ENCODE data around the gene RAB11FIP4. TPM values are rescaled to one million over a fixed set of nuclear protein-coding genes. Genes with fewer than 3 reads are reported as not detected.

The RAB11FIP4 gene
- total and polyA plus RNA-seq, 2 of the 13 experiments (the other 11 are each of a cell fraction or from before 2014, with no cell fraction given), result 28.0 to 89.3 TPM

DNA sequence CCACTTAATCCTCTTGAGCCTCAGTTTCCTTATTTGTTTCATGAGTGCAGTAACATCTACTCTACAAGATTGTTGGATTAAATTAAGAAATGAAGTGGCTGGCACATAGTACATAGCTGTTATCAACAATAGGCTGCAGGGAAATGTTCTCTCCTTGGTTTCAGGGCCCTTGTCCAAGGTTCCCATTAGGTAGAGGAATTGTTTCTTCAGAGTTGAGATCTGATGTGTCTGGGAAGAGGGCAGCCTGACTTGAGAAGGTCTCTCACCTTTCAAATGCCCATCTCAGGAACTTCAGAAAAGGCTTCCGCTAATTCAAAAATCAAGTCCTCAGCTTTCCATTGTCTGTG lies 87.6 kb downstream of the RAB11FIP4 start:
- H2AFZ ChIP-seq (ENCODE audit: low read length), result no peak overlapping the region
- BruUV-seq (replicated peaks), result no TSS peak
- ChIA-PET CTCF (ENCODE audit: low intra/inter-chr PET ratio, low total read pairs) (no interaction called here), POLR2A (interaction anchor here (0.6 to 6.9 kb wide), 3 partner anchors 8 to 99 kb away, joined by 3 to 161 read pairs (median 3); no protein-coding TSS in a partner anchor)
- H4K20me1 ChIP-seq (ENCODE audit: insufficient read depth, low read length), result no peaks in the 10 kb centered on the region
- no peaks in the 10 kb centered on the region; a peak in 1 of 5 replicates for H3K27me3 ChIP-seq (ENCODE audit: control insufficient read depth in 1 of 2, insufficient read depth in 2 of 2, low read length in 2 of 2)
- ATAC-seq, result no peak
- no peak overlapping the region for H3K4me3 ChIP-seq (replicated peaks in 1 of 3; ENCODE audit: insufficient read depth in 1 of 3, low read depth in 2 of 3, low read length in 3 of 3)
- FAIRE-seq, result no peak
- DNase-seq (ENCODE audit: low spot score), result no peak
- H3K4me2 ChIP-seq (ENCODE audit: low read depth, low read length), result no peak overlapping the region
- H3K27ac ChIP-seq (ENCODE audit: extremely low read length, insufficient read depth, low read length), result no peak overlapping the region
- no peaks in the 10 kb centered on the region for H3K79me2 ChIP-seq (ENCODE audit: insufficient read depth, low read length)
- 100% methylated on average over 1 of the region's 1 CpG for WGBS (ENCODE audit: low lambda C conversion rate)
- H3K36me3 ChIP-seq (replicated peaks in 1 of 2; ENCODE audit: control insufficient read depth in 1 of 2, insufficient read depth in 2 of 2, low read length in 2 of 2), result no peaks in the 10 kb centered on the region
- H3K9me3 ChIP-seq (ENCODE audit: low read length), result no peaks in the 10 kb centered on the region
- no peak overlapping the region for H3K9ac ChIP-seq (ENCODE audit: insufficient read depth, low read depth, low read length)
- TF ChIP-seq RBAK (CRISPR knock-in tag; IDR thresholded peaks at IDR 0.05) (no peak), PCBP2 (optimal IDR thresholded peaks at IDR 0.05; ENCODE audit: low read depth, low read length, poor library complexity, severe bottlenecking) (no peak), ZNF619 (CRISPR knock-in tag; IDR thresholded peaks at IDR 0.05) (no peak), GABPA (IDR thresholded peaks at IDR 0.05; ENCODE audit: low read depth, low read length) (no peak), GABPA (CRISPR knock-in tag; IDR thresholded peaks at IDR 0.05; ENCODE audit: low read depth) (no peak), ZNF556 (CRISPR knock-in tag; IDR thresholded peaks at IDR 0.05; ENCODE audit: borderline replicate concordance) (no peak), ZNF446 (CRISPR knock-in tag; IDR thresholded peaks at IDR 0.05) (no peak), RXRA (CRISPR knock-in tag; IDR thresholded peaks at IDR 0.05) (no peak), HOXA3 (CRISPR knock-in tag; IDR thresholded peaks at IDR 0.05) (no peak), AKAP8 (CRISPR knock-in tag; IDR thresholded peaks at IDR 0.05) (no peak), ZUFSP (CRISPR knock-in tag; IDR thresholded peaks at IDR 0.05; ENCODE audit: borderline replicate concordance) (no peak), ATRX (CRISPR knock-in tag; IDR thresholded peaks at IDR 0.05; ENCODE audit: borderline replicate concordance) (no peak)
- in situ Hi-C loops (cut with HindIII; ENCODE audit: extremely low pct_ligation_motif_present, low pct_unique_long_range_greater_than_20kb), result no loop called here
- peaks cover 93% of the 10 kb centered on the region for H3K4me1 ChIP-seq (ENCODE audit: insufficient read depth, low read length)
- intact Hi-C loops (cut with micrococcal nuclease; ENCODE audit: unreplicated experiment), result loop anchor here (5.0 kb wide), 1 partner anchor 42 kb away; no protein-coding TSS in a partner anchor

Data from HepG2 (cell line).